PC-3 (cell line): ENCODE measurements around the gene MSI2. TPM values are rescaled to one million over a fixed set of nuclear protein-coding genes. Genes with fewer than 3 reads are reported as not detected.

Experiments
- ATAC-seq: fragments of 200-7000 bp; cut with Tn5 transposase; 2 replicates; pipeline ENCODE4 v1.9.1; 2020; ENCODE audit warnings: mild to moderate bottlenecking, moderate library complexity
- BruUV-seq: library from RNA; stranded (reverse); fragments of 400-500 nt; replicated peaks from 2 replicates; lab custom pipeline; 2021; lab: Mats Ljungman, UMichigan
- CTCF ChIA-PET: fragments of 300-600 bp; sonication (Branson Sonifier 250); formaldehyde crosslinking; loops from one replicate; lab custom pipeline; 2022; ENCODE audit warnings: antibody characterized with exemption; lab: Charles Lee
- POLR2A ChIA-PET: fragments of 300-600 bp; sonication (Branson Sonifier 250); formaldehyde crosslinking; loops from one replicate; lab custom pipeline; 2022; ENCODE audit warnings: antibody characterized with exemption; ENCODE audit not compliant: unreplicated experiment; lab: Charles Lee
- DNase-seq: peaks from one replicate; pipeline ENCODE4 v3.0.0-alpha.2; 2015
- H2AFZ ChIP-seq: fragments of 300-600 bp; sonication (generic); 2 replicates; pipeline ENCODE4 v1.6.0; 2016; ENCODE audit warnings: antibody characterized with exemption, low read length
- H3F3A ChIP-seq: fragments of 300-600 bp; sonication (generic); one replicate; pipeline ENCODE4 v1.6.0; 2017; ENCODE audit warnings: antibody characterized with exemption, low read length, control low read depth, mild to moderate bottlenecking; ENCODE audit not compliant: unreplicated experiment
- H3K27ac ChIP-seq: fragments of 300-600 bp; sonication (generic); 2 replicates; pipeline ENCODE4 v1.5.1; 2016; ENCODE audit warnings: mild to moderate bottlenecking, low read length
- H3K27me3 ChIP-seq: fragments of 300-600 bp; sonication (generic); 2 replicates; pipeline ENCODE4 v1.6.1; 2016; ENCODE audit warnings: low read length, mixed read lengths
- H3K36me3 ChIP-seq: fragments of 300-600 bp; sonication (generic); 2 replicates; pipeline ENCODE4 v1.6.1; 2016; ENCODE audit warnings: low read depth, mixed run types, low read length, mixed read lengths
- H3K4me1 ChIP-seq: fragments of 300-600 bp; sonication (generic); 2 replicates; pipeline ENCODE4 v1.5.1; 2016; ENCODE audit warnings: low read length; ENCODE audit not compliant: insufficient read depth
- H3K4me2 ChIP-seq: fragments of 300-600 bp; sonication (generic); 2 replicates; pipeline ENCODE4 v1.6.0; 2016; ENCODE audit warnings: low read length
- H3K4me3 ChIP-seq: fragments of 300-600 bp; sonication (generic); 2 replicates; pipeline ENCODE4 v1.5.1; 2016; ENCODE audit warnings: mild to moderate bottlenecking, low read length, mixed read lengths
- H3K79me2 ChIP-seq: fragments of 300-600 bp; sonication (generic); 2 replicates; pipeline ENCODE4 v1.6.1; 2017; ENCODE audit warnings: low read length, mixed read lengths
- H3K9ac ChIP-seq: fragments of 300-600 bp; sonication (generic); 2 replicates; pipeline ENCODE4 v1.6.0; 2016; ENCODE audit warnings: mild to moderate bottlenecking, low read length
- H3K9me2 ChIP-seq: fragments of 300-600 bp; sonication (generic); replicated peaks from 2 replicates; pipeline ENCODE4 v1.6.1; 2016; ENCODE audit warnings: mixed run types, low read length, mixed read lengths
- H3K9me3 ChIP-seq: fragments of 300-600 bp; sonication (generic); 2 replicates; pipeline ENCODE4 v1.6.1; 2016; ENCODE audit warnings: low read length, mixed read lengths
- H4K20me1 ChIP-seq: fragments of 300-600 bp; sonication (generic); 2 replicates; pipeline ENCODE4 v1.6.1; 2016; ENCODE audit warnings: low read length, mixed read lengths
- CTCF ChIP-seq: fragments of 300-600 bp; sonication (generic); conservative IDR thresholded peaks from 2 replicates; pipeline ENCODE4 v1.5.1; 2017; ENCODE audit warnings: antibody characterized with exemption, low read depth, mild to moderate bottlenecking, low read length
- EZH2 ChIP-seq: fragments of 300-600 bp; sonication (generic); IDR thresholded peaks from one replicate; pipeline ENCODE4 v1.6.1; 2017; ENCODE audit warnings: antibody characterized with exemption, mild to moderate bottlenecking, low read length; ENCODE audit not compliant: unreplicated experiment
- EZH2phosphoT487 ChIP-seq: fragments of 300-600 bp; sonication (generic); IDR thresholded peaks from 2 replicates; pipeline ENCODE4 v1.6.1; 2018; ENCODE audit warnings: mild to moderate bottlenecking, antibody characterized with exemption, low read length, borderline replicate concordance
- intact Hi-C: fragments of 100-400 bp; cut with micrococcal nuclease; formaldehyde crosslinking; loops from 2 replicates; pipeline ENCODE4 v1.9.0; 2023
- total RNA-seq: library from RNA; depleted of rRNA; stranded (reverse); fragments of >200 nt; gene quantifications from 2 replicates; pipeline ENCODE4 v1.2.3, GENCODE V29; 2014

MSI2 gene
- total RNA-seq, 1 experiment from 2014 or later: 54.7 TPM

GRCh38 chr17:57305908-57306504, 49.7 kb downstream of the MSI2 start:
- no peaks in the 10 kb centered on the region for H3K27me3 ChIP-seq
- no peaks in the 10 kb centered on the region for H3K79me2 ChIP-seq
- DNase-seq: no peak
- no peaks in the 10 kb centered on the region for H3F3A ChIP-seq
- no peaks in the 10 kb centered on the region for H4K20me1 ChIP-seq
- H3K9ac ChIP-seq: no peak overlapping the region
- no peak overlapping the region for H3K4me2 ChIP-seq
- TF ChIP-seq EZH2 (no peak), EZH2phosphoT487 (no peak), CTCF (no peak)
- CTCF ChIA-PET: interaction anchor here (0.5 kb wide), 1 partner anchor 29 kb away, joined by 5 read pairs; no protein-coding TSS in a partner anchor
- H3K36me3 ChIP-seq: 0 out of 2 replicates have a peak, but pooled peaks cover 3% of the 10 kb centered on the region
- POLR2A ChIA-PET: no interaction called here
- intact Hi-C loops: no loop called here
- BruUV-seq: no TSS peak
- H3K9me3 ChIP-seq: no peaks in the 10 kb centered on the region
- H2AFZ ChIP-seq: no peak overlapping the region
- no peak overlapping the region for H3K27ac ChIP-seq
- no peaks in the 10 kb centered on the region for H3K9me2 ChIP-seq
- no peak; the same call in 1 of the 2 replicates for ATAC-seq
- H3K4me3 ChIP-seq: no peak overlapping the region
- H3K4me1 ChIP-seq: no peaks in the 10 kb centered on the region

- Histone ChIP-seq H3K9me2 (no peaks in the 10 kb centered on the region), H3K4me3 (no peak overlapping the region), H3K27me3 (no peaks in the 10 kb centered on the region), H4K20me1 (no peaks in the 10 kb centered on the region), H3K4me1 (no peaks in the 10 kb centered on the region), H3K79me2 (no peaks in the 10 kb centered on the region), H3K4me2 (no peak overlapping the region), H3K9me3 (no peaks in the 10 kb centered on the region), H3K36me3 (no peaks in the 10 kb centered on the region), H3K27ac (no peak overlapping the region), H3K9ac (no peak overlapping the region), H2AFZ (no peak overlapping the region), H3F3A (no peaks in the 10 kb centered on the region)
- ATAC-seq: no peak
- intact Hi-C loops: no loop called here
- no peak for TF ChIP-seq EZH2
- no peak for TF ChIP-seq EZH2phosphoT487
- no peak for TF ChIP-seq CTCF
- ChIA-PET CTCF (no interaction called here), POLR2A (no interaction called here)
- BruUV-seq: no TSS peak
- DNase-seq: no peak
Observed at GRCh38 chr17:57308543-57309186, 52.3 kb downstream of the MSI2 start.

- Histone ChIP-seq H3K9me2 (no peaks in the 10 kb centered on the region), H3K4me3 (no peak overlapping the region), H3K36me3 (no peaks in the 10 kb centered on the region), H3K79me2 (no peaks in the 10 kb centered on the region), H3K9me3 (no peaks in the 10 kb centered on the region), H4K20me1 (no peaks in the 10 kb centered on the region), H3K4me2 (no peak overlapping the region), H3K27me3 (no peaks in the 10 kb centered on the region), H2AFZ (no peak overlapping the region), H3K27ac (no peak overlapping the region), H3F3A (no peaks in the 10 kb centered on the region), H3K4me1 (no peaks in the 10 kb centered on the region), H3K9ac (no peak overlapping the region)
- POLR2A ChIA-PET: no interaction called here
- TF ChIP-seq CTCF (no peak), EZH2 (no peak), EZH2phosphoT487 (no peak)
- CTCF ChIA-PET: no interaction called here
- no peak for ATAC-seq
- intact Hi-C loops: no loop called here
- BruUV-seq: no TSS peak
- DNase-seq: no peak
Observed at GRCh38 chr17:57309479-57309878, 53.2 kb downstream of the MSI2 start.
